C4-2B (cell line): ENCODE results near the gene USP6NL.

Experiments
- ZFX ChIP-seq: fragments of 450-650 bp; IDR thresholded peaks from 2 replicates; pipeline ENCODE4 v1.6.1; 2017
- TF ChIP-seq, protein P1 (sequence below): fragments of 450-650 bp; conservative IDR thresholded peaks from 2 replicates; pipeline ENCODE4 v1.5.1; 2017; ENCODE audit warnings: mild to moderate bottlenecking

DNA sequence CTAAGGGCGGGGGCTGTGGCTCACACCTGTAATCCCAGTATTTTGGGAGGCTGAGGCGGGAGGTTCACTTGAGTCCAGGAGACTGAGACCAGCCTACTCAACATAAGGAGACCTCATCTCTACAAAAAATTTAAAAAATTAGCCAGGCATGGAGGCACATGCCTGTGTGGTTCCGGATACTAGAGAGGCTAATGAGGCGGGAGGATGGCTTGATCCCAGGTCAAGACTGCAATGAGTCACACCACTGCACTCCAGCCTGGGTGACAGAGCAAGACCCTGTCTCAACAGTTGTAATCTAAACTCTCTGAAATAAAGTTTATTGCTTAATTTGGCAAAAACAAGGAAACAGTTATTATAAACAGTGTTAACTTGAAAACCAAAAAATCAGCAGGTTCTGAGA is 123.3 kb downstream of the USP6NL start:
- TF ChIP-seq, protein P1, sequence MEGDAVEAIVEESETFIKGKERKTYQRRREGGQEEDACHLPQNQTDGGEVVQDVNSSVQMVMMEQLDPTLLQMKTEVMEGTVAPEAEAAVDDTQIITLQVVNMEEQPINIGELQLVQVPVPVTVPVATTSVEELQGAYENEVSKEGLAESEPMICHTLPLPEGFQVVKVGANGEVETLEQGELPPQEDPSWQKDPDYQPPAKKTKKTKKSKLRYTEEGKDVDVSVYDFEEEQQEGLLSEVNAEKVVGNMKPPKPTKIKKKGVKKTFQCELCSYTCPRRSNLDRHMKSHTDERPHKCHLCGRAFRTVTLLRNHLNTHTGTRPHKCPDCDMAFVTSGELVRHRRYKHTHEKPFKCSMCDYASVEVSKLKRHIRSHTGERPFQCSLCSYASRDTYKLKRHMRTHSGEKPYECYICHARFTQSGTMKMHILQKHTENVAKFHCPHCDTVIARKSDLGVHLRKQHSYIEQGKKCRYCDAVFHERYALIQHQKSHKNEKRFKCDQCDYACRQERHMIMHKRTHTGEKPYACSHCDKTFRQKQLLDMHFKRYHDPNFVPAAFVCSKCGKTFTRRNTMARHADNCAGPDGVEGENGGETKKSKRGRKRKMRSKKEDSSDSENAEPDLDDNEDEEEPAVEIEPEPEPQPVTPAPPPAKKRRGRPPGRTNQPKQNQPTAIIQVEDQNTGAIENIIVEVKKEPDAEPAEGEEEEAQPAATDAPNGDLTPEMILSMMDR = no peak
- TF ChIP-seq ZFX = no peak
